Activated naive CD4-positive, alpha-beta T cell treated with anti-CD3 and anti-CD28 coated beads, Interleukin-2, amount 10 ng/mL, durations not matched to agents 5 hours and 36 hours (primary cell): Measurements from ENCODE around the gene CORIN. TPM values are rescaled to one million over a fixed set of nuclear protein-coding genes. Genes with fewer than 3 reads are reported as not detected.

Experiments
- microRNA-seq: library from miRNA; unstranded; fragments of <30 nt; microRNA quantifications from one replicate; pipeline ENCODE4 v1.2.0, GENCODE V29; 2022; ENCODE audit warnings: borderline microRNAs expressed, borderline replicate concordance
- total RNA-seq, 2 experiments: library from RNA; stranded (reverse); gene quantifications; one replicate each; pipeline ENCODE4 v1.2.3, GENCODE V29; 2021

The CORIN gene, protein sequence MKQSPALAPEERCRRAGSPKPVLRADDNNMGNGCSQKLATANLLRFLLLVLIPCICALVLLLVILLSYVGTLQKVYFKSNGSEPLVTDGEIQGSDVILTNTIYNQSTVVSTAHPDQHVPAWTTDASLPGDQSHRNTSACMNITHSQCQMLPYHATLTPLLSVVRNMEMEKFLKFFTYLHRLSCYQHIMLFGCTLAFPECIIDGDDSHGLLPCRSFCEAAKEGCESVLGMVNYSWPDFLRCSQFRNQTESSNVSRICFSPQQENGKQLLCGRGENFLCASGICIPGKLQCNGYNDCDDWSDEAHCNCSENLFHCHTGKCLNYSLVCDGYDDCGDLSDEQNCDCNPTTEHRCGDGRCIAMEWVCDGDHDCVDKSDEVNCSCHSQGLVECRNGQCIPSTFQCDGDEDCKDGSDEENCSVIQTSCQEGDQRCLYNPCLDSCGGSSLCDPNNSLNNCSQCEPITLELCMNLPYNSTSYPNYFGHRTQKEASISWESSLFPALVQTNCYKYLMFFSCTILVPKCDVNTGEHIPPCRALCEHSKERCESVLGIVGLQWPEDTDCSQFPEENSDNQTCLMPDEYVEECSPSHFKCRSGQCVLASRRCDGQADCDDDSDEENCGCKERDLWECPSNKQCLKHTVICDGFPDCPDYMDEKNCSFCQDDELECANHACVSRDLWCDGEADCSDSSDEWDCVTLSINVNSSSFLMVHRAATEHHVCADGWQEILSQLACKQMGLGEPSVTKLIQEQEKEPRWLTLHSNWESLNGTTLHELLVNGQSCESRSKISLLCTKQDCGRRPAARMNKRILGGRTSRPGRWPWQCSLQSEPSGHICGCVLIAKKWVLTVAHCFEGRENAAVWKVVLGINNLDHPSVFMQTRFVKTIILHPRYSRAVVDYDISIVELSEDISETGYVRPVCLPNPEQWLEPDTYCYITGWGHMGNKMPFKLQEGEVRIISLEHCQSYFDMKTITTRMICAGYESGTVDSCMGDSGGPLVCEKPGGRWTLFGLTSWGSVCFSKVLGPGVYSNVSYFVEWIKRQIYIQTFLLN
- total RNA-seq: under 1 TPM; 0.28 to 0.29 TPM

DNA sequence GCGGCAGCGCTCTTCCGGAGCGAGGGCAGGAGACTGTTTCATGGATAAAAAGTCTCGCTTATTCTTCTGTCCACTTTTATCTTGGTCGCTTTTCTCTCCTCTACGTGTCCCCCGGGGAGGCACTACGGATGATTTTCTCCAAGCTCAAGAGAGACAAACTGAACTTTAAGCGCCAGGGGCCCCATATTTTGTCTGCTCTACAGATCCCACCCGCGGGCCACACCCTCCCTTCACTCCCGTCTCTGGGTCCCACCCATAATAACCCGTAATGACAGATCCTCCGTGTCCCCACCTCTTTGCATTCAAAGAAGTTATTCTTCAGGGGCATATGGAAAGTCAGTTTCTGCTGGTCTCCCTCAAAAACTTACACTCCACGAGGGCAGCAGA is at the start of gene CORIN:
Gene CORIN (minus strand): TSS at position 160 of the 387 bp plus-strand sequence. CDS start 118 bp downstream, at position 42.

Small RNA genes lying within 50 kb of the gene (microRNA-seq; reads per million reads assigned to microRNA genes)
- not detected for gene MIR8053

Other genes with a start within 250 kb of the CORIN start
- gene NFXL1, start 76.5 kb upstream of the CORIN start, total RNA-seq: 10 to 100 TPM in 1 of 2 experiments, 1 to 10 TPM in 1; 9.7 to 10.1 TPM
- gene CNGA1, start 178.6 kb upstream of the CORIN start, total RNA-seq: not detected
- 1 to 10 TPM in 1 of 2 experiments, under 1 TPM in 1; 0.70 to 1.1 TPM for gene NIPAL1, start 178.7 kb upstream of the CORIN start, total RNA-seq